ENCODE results near the gene TEC.
"Not testable (repeated sequence)": the region's sequence is repeated elsewhere in the genome, so short reads cannot be mapped to it uniquely, and the experiment has no call there.

Gene TEC

DNA sequence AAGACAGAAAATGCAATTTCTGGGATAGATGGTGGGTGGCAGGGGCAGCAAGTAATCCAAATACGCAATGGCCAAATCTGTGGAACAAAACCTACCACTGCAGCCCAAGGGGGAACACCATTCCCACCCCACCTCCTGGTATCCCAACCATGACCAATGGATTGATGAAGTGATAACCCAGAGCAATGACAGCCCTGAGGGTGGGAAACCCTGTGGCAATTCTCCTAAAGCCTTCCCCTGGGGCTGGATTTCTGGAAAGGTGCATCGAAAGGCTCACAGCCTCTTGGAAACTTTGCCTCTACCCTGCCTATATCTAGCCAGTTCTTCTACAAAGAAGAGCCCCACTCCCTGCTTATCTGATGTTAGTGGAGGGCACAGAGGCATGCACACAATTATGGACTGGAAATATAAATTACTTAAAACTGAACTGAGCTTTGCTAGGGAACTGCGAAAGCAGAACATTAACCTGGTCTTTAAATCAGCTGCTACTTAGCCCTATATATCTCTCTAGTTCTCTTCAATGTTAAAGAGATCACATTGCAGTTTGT, 75.6 kb downstream of the TEC start:
- no peak for DNase-seq

DNA sequence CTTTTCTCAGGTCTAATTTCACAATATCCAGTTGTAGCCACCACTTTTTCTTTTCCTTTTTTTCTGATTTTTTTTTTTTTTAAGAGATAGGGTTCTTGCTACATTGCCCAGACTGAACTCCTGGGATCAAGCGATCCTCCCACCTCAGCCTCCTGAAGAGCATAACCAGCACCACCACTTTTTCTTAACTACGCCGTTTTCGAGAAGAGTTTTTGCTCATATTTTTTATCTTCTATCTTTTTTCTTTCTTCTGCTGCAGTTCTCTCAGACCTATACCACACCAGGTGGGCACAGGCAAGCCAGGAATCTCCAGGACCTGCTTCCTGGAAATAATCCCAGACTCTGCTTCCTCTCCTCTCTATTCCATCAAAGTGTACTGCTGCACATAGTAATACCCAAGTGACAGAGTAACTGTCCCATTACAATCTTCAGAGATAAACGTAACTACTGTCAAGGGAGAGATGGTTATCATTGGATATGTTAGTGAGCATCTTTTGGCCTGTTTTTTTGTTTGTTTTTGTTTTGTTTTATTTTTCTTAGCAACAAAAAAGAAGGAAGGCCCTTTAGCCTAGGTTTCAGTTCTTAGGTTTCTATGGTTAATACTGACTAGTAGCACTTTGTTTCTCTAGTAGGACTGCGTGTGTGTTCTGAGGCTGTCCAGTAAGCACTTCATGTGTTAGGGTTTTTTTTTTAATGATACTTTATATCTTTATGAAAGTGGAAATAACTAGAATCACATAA, 76.4 kb downstream of the TEC start:
- no peak for DNase-seq

DNA sequence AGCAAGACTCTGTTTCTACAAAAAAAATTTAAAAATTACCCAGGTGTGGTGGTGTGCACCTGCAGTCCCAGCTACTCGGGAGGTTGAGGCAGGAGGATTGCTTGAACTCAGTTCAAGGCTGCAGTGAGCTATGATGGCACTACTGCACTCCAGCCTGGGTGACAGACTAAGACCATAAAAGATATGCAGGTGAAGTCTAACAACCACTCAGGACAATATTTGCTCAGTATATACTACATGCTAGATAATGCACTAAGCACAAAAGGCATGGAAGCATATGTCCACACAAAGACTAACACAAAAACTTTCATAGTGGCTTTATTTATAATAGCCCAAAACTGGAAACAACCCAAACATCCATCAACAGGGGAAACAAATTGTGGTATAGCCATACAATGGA, 77.9 kb downstream of the TEC start:
- DNase-seq: no peak

DNA sequence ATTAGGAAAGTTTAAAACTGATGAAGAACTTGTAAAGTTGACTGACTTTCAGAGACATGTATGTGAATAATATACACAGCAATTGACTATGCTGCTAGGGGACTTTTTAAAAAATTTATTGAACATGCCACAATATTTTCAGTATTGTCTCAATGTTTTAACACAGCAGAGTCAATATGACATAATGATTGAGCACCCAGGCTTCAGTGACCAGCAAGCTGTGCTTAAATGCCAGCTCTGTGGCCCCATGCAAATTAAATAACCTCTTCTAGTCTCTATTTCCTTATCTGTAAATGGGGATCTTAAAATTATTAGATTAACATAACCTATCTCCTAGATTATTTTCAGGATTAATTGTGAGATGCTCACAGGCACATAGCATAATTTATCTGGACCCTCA, 78.8 kb downstream of the TEC start:
- no peak for DNase-seq

DNA sequence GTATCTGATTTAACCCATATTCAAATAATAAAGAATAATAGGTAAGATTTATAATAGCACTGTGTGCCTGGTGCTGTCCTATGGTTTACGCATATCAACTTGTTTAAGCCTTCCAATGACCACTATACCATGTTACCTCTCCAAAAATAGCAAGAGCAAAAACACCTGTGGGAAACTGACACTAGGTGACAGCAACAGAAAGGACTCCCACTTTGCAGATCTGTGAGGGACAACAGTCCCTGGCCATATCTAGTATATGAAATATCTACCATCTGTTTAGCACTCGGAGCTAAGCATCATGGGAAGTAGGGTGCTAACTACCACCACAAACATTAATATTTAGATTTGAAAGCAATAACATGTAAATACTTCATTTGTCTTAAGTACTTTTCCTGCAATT, 79.9 kb downstream of the TEC start:
- DNase-seq: no peak

DNA sequence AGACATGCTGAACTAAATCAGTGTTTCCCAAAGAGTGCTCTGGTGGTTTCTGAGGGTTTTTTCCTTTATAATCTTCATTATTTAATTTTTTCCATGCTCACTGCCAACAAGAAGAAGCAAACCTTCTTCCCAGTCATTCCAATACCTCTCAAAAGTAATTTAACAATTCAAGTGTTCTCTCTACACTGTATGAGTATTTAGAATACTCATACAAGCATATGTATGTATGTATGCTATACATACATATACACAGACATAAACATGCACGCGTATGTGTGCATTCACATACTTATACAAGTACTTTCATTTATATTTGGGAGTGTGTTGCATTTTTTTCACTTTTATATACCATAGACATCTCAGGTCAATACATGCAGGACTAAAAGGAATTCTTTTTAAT, 81.2 kb downstream of the TEC start:
- DNase-seq: no peak

DNA sequence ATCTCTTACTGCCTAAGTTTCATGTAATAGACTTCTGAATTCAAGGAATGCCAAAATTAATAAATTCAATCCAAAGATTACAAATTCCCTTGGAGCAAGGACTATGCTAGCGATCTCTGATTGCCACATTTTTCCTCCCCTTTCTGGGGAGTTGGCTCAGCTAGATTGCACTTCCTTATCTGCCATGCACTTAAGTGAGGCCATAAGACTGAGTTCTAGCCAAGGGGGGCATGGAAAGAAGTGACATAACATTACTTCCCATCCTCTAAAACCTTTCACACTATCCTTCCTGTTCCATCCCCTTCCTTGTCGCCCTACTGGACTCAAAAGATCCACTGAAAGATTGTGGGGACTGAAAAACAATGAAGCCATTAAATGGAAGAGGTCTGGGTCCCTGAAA, 81.8 kb downstream of the TEC start:
- no peak for DNase-seq

DNA sequence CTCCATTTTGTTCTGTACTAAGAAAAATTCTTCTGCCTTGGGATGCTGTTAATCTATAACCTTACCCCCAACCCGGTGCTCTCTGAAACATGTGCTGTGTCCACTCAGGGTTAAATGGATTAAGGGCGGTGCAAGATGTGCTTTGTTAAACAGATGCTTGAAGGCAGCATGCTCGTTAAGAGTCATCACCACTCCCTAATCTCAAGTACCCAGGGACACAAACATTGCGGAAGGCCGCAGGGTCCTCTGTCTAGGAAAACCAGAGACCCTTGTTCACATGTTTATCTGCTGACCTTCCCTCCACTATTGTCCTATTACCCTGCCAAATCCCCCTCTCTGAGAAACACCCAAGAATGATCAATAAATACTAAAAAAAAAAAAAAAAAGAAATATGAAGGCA, 82.6 kb downstream of the TEC start:
- DNase-seq: not testable (repeated sequence)

DNA sequence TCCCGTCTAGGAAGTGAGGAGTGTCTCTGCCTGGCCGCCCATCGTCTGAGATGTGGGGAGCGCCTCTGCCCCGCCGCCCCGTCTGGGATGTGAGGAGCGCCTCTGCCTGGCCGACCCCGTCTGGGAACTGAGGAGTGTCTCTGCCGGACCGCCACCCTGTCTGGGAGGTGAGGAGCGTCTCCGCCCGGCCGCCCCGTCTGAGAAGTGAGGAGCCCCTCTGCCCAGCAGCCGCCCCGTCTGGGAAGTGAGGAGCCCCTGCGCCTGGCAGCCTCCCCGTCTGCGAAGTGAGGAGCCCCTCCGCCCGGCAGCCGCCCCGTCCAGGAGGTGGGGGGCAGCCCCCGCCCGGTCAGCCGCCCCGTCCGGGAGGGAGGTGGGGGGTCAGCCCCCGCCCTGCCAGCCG, 83.2 kb downstream of the TEC start:
- not testable (repeated sequence) for DNase-seq

DNA sequence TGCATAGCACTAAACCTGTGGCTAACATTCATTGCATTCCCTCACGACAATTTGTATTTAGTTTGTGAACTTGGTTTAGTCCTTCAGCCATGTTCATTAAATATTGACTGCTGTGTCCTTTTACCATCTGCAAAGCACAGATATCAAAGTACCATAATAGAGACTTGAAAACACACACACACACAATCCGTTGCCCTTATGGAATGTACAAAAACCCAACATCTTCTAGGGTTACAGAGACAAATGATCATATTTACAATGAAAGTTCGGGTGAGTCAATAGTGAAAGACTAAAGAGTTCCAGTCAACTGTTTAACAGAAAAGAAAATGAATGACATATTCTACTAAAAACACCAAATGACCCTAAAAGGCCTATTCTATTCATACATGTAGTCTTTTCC, 84.8 kb downstream of the TEC start:
- DNase-seq: no peak

DNA sequence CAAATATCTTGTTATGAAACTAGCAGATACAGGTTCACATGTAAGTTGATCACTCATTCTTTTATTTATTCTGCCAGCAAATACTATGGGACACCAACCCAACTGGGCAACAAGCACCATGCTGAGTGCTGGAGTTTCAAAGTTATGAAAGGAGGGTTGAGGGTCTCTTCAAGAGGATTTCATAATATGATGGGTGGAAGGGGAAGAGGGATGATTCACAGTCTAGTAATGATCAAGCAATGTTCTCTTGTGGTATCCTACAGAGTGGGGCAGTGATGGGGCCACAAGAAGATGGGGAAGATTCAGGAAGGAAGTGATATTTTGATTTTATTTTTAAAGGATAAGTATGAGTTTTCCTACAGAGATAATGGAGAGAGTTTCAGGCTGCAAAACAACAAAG, 89.4 kb downstream of the TEC start:
- no peak for DNase-seq

DNA sequence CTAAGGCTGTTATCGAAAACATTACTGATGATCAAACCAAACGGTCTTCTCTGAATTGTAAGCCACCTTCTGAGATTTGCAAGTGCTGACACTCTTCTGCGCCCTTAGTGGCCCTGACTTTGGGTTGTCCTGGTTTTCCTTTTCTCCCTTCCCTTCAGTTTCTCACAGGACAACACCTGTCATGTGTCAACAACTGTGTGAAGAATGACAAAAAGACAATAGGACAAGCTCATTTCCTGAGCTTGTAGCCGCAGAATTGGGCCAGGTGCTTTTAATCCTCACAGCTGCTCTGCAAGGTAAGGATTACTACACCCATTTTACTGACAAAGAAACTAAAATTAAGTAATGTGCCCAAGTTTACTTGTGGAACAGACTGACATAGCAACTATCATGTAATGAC, 90.7 kb downstream of the TEC start:
- DNase-seq: no peak

DNA sequence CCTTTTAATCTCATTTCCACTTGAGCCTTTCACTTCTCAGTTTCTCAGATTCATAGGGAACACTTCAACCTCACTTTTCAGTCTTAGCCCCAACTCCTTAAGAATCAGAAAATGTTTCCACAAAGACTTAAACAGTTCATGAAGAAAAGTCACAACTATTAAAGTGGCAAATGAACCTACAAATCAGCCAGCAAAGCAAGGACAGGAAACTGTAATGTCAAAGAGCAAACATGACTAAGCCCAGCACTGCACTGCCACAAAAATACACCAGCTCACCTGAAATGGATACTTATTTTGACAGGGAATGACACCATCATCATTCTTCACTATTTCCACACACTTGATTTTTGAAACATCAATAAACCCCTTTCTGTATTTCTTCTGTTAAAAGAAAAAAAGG, 93.8 kb downstream of the TEC start:
- DNase-seq: no peak

DNA sequence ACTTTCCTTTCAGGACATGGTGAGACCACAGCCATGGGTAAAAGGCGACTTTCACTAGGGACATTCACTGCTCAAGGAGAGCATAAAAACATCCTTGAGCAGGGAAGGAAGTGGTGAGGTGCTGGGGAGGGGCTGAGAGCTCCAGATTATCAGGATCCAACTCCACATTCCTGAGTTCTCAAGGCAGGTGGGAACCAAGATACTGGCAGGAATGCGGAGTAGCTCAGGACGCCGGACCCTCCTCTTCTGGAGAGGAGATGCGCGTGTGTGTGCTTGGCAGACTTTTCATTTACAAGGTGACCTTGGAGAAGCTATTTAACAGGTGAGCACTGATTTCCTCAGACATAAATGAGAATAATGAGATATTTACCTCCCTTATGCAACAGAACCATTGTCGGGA, 94.3 kb downstream of the TEC start:
- DNase-seq: no peak

DNA sequence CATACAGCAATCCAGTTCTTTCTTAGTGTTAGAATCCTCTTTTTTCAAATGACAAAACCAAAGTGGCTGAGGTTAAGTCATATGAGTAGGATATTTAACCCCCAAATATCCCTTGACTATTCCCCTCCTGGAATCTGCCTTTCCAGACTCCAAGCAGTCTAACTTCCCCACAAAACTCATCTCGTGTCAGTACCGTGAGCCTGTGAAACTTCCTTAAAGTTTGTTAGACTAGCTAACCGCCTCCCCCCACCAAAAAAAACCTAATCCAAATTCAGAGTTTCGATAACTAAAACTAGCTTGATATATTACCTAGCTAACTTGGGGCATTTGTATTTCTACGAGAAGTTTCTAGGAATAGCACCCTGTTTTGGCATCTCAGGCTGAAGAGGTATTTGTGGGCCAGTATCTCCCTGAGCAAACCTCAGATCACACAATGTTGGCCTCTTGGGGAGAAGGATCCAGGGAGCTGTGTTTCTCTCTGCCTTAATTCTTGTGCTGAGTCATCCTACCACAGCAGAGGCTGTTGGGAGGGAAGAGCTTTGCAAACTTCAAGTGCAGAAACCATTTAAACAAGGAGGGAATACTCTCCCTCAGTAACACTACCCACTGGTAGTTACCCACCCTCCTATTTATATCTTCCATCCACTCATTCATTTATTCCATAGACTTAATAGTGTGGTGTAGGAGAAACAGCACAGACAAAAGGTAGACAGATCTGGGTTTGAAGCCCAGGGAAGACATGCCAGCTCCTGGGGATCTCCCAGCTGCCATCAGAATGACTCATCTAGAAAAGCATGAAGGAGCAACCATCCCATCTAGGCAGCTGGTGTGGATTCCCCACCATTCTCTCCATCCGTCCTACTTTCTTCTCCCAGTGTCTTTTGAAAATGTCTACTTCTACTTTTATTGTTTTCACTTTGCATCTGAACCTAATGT, 96.3 kb downstream of the TEC start:
- DNase-seq: no peak

DNA sequence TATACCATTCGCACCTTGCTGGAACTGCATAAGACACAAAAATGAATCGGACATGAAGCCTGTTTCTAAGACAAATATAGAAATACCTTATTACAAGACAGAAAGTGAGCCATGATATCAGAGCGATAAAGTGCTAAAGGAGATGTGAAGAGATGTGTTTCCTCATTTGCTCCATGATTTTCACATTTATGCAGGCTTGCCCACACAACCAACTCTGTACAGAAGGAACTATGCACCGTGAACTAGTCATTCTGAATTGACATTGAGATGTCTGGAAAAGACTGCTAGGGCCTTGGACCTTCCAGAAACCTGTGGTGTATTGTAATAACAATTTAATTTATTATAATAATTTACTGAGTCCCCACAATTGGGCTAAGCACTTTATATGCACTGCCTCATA, 97.0 kb downstream of the TEC start:
- no peak for DNase-seq

DNA sequence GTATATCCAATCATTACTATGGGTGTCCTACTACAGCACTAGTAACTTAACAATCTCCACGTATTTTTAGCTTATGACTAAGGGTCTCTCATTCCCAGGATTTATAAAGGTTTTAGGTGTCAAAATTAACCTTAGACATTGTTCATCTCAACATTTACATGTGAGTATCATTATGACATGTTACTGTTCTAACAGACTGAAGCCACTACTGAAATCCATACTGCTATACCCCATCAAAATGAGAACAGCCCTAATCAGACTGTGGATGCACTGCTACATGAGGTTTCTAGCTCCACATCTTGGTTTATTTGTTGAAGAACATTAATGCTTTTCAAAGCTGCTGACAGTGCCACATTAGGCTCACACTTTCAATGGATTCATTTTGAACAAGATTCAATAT, 100.0 kb downstream of the TEC start:
- no peak for DNase-seq

DNA sequence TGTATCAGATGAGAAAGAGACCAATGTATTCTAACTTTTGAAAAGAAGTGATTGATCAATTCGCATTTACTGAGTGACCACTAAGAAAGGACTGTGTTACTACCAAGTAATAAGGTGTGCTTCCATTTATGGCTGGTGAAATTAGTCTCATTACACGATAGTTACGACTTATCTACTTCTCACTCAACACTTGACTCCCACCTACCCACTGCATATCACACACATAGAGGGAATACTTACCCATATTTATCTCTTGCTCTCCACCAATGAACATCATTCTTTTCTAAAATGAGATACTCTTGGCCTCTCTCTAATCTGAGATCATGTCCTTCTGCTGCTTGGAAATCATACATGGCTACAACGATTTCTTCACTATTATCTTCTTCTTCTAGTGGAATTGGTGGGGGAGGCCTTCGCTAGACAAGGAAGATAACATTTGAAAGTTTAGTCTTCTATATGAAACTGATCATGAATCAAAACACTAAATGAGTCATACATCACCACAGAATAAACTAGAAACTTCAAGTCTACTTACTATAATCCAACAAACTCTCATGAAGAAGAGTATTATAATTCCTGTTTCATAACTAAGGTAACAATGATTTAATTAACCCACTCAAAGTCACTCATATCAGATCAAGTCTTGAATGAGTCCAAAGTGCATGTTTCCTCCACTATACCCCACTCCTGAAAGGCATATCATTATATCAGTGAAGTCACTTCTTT, 101.9 kb downstream of the TEC start:
- no peak for DNase-seq

DNA sequence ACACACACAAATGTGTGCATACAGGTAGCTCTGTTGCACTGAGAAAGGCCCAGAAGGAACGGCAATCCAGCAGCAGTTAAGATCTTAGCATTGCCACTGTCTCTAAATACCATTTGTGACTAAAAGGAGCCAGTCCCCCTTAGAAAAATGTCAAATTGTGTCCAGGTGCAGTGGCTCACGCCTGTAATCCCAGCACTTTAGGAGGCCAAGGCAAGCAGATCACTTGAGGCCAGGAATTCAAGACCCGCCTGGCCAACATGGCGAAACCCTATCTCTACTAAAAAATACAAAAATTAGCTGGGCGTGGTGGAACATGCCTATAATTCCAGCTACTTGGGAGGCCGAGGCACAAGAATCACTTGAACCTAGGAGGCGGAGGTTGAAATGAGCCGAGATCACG, 105.1 kb downstream of the TEC start:
- DNase-seq: not testable (repeated sequence)

DNA sequence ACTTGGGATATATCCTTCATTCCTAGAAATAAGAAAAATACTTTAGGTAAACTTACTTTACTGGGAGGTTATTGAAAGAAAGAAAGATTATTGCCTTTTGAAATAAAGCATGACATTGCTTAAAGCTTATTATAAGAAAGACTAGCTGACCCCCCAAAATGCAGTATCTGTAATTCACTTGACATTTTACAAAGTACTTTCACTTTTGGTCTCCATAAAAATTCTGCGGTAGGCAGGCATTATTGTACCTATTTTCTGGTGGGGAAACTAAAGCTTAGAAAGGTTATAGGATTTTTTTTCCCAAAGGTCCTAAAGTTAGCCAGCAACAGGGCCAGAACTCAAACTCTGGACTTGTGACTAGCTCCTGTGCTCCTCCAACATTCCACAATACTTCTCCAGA, 105.9 kb downstream of the TEC start:
- DNase-seq: no peak

DNA sequence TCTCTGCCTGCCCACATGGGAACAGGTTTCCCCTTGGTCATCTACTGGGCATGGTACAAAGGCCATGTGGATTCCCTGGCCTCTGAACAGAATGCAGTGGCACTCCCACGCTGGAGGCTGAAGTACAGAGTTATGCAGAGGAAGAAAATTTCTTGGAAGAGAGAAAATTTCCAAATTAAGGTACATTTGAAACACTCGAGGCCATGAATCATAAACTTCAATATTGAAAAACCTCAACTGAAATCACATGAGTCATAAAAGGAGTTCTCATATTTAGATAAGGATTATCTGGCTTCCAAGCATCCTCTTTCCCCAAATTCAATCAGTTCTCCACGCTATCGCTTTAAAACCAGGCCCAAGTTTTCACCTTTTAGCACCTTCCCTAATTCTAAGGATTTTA, 107.5 kb downstream of the TEC start:
- no peak for DNase-seq

DNA sequence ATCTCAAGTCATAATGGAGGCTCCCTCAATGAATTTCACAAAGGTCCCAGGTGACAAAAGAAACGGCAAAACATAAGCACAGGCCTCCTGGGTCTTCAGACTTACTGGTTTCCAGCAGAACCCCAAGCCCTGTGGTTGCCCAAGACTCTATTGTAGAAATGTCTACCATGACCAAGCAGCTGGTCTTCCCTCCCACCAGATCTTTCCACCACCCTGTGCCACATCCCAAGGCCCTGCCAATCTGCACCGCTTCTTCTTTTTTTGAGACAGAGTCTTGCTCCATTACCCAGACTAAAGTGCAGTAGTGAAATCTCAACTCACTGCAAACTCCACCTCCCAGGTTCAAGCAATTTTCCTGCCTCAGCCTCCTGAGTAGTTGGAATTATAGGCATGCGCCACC, 112.4 kb downstream of the TEC start:
- DNase-seq: no peak

DNA sequence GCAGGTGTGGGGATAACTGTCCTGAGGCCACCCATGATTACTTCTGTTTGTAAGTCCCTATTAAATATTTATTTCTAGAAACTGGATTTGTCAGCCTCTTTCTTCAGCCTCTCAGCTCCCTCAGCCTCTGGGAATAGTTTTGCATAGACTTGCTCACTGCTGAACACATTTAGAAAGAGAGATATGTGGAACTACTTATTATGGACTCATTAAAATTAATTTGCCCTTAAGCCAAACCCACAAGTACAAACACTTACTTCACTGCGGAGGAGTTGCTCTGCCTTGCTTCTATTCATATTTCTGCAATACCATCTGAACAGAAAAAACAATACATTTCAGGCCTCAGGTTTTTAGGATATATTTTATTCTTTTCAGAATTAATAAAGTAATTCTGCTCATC, 113.2 kb downstream of the TEC start:
- DNase-seq: no peak

Measured in stimulated activated CD4-positive, alpha-beta T cell treated with anti-CD3 and anti-CD28 coated beads, Interleukin-2, amount 100 ng/mL, for 48 hours (primary cell).